GM18870 (cell line): ENCODE data around the gene FLT1.
A peak's percentile ranks its signal among the peaks of the same experiment; 100 is the strongest.

Experiments
- ATAC-seq: cut with Tn5 transposase; IDR thresholded peaks from one replicate; pipeline ENCODE4 v1.9.1; 2021; ENCODE audit warnings: moderate library complexity; ENCODE audit not compliant: unreplicated experiment

The FLT1 gene

DNA sequence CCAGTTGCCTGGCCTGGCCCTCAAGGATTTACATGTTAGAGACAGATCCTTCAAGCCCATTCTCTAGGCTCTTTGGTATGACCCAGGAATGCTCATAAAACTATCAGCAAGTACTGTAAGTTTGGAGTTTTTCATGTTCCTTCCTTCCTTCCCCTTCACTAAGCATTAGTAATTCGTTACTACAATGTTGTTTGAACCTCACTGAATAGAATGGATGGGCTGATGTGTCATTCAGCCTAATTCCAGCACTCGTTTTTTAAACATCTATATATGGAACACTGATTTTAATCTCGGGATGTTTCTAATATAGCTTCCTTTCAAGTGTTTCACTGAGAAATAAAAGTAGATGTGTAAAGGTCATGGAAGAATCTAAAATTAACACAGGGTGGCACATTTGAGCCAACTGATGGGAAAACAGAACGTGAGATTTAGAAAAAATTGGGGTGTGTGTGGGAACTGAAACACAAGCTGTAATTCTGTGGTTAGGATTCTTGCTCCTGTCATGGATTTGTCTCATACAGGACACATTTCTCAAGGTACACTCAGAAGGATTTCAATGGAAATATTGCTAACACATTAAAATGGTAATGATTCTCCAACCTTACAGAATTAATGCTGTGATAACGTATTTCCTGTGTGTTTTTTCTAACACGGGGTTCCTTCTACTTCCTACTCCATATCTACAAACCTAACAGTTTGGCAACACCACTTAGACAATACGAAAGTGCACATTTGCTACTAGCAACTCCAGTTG is 93.4 kb downstream of the FLT1 start:
- peak; percentile 59 for ATAC-seq

- ATAC-seq = no peak
These were observed 98.9 kb downstream of the FLT1 start for GRCh38 chr13:28396053-28396452.

DNA sequence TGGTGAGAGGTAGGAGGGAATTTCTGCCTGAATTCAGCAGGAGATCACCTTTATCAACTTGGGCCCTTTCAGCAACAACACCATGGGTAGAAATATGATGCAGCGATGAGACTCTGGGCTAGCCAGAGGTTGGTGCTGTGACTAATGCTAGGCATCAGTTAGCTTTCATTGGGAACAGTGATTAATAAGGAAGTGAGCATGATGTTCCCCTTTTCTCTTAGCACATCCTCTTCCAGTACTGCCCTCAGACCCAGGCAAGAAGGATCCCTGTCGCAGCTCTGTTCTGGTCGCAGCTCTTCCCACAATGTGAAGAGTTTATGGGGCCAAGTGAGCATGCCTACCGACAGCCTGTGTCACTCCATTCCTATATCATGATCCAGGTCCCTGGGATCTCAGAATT is 100.5 kb downstream of the FLT1 start:
- ATAC-seq = no peak

GRCh38 chr13:28392896-28393505 is 101.9 kb downstream of the FLT1 start:
- no peak for ATAC-seq

- no peak for ATAC-seq
These were observed 102.5 kb downstream of the FLT1 start for GRCh38 chr13:28392428-28392827.

DNA sequence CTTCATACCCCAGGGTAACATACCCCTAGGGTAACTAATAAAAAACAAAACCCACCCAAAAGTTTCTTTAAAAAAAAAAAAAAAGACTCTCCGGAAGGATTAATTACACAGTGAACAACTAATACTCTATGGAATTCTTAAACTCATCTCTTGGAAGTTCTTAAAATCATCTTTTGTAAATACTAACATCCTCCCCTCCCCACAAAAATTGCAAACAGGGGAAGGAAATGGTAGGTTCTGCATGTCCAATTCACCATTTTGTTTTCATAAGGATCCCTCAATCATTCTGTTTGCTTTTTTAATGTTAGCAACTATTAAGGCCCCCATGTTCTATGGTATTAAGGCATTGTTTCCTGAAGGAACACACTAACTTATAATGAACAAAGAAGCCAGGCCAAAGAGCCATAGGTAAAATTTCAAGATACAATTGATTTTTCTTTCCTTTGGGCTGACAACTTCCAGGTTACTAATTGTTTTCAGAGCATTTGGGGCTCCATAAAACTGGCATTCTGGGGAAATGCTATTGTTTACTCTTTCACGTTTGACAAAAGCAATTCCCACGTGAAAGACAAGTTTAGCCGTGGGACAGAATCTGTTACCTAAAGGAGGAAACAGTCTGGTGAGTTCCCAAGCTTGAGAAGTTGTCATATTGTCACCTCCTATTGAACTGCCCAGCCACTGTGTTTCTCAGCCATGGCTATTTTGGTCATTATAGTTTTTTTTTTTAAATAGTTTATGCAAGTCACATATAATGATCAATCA is 107.0 kb downstream of the FLT1 start:
- no peak for ATAC-seq

GRCh38 chr13:28385362-28385761 is 109.6 kb downstream of the FLT1 start:
- ATAC-seq = no peak

DNA sequence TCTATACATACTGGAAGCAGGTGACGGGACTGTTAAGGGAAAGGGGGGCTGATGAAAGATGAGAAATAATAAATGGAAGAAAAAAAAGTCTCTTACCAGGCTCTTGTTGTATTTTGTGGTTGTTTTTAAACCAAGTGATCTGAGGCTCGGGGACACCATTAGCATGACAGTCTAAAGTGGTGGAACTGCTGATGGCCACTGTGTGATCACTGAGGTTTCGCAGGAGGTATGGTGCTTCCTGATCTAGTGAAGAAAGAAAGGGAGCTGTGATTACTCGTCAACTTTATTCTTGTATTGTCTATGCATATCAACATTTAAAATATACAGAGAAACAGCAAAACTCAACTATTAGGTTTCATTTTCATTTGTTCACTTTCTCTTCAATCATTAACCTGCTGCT is 110.1 kb downstream of the FLT1 start:
- no peak for ATAC-seq

DNA sequence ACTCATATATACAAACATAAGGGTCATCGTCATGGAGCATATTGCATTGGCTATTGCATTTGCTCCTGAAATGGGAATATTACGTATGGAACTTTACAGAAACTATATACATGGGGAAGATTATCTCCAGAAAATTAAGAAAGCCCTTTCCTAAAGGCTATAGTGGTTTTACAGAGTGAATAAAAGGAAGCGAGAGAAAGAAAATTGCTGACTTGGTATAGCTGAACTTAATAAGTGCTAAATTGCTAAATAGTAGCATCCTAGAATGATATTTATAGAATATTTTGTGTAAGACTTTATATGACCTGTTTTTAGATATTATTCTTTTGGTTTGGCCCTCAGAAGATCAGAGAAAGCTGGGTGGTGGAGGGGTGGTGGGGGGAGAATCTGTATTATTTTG is 114.6 kb downstream of the FLT1 start:
- no peak for ATAC-seq

DNA sequence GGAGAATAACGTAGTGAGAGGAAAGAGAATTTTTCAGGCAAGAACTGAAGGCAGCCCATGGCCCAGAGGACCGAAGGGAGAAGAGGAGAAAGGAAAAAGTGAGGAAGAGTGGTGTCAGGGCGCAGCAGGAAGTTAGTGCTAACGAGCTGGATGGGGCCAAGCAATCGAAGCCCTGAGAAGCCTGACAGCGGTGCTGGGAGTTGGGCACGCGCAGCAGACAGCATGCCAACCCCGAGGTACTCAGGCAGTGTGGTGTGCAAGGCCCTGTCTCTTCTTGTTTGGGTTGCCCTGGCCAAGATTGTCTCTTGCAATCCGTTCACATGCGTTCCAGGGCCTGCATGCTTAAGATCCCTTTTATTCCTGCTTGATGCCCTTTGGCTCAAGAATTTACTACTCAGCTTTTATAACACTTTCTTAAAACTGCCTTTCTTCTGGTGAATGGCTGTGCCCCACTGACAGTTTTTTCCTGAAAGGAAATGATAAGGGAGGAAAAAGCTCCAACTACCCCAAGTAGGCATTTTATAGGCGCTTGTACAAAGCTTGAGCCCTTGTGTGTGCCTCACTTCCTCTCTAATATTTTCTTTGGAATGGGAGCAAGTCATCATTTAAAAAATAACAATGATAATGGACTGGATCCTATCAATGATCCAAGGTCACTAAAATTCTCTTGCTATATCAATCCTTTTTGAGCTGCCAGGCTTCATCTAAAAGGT is 115.4 kb downstream of the FLT1 start:
- ATAC-seq = no peak

DNA sequence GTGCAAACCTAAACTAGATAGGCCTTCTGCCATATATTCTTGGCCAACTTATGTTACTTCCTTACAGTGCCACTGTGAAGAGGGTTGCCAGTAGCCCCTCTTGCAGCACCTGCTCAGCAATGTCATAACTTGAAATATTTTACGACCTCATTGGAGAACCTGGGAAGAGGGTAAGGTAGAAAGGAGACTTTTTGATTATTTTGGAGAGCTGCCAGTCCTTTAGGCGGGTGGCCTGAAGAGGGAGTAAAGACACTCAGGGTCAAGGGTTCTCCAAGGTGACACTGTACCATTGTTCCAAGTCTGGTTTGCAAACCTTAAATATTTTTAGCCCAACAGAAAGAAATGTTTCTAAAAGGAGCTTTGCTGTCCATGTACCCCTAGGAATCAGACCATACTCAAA is 118.3 kb downstream of the FLT1 start:
- ATAC-seq = no peak

- ATAC-seq = no peak
These were observed 119.5 kb downstream of the FLT1 start for GRCh38 chr13:28375250-28375930.

GRCh38 chr13:28373810-28374209 is 121.1 kb downstream of the FLT1 start:
- ATAC-seq = no peak

DNA sequence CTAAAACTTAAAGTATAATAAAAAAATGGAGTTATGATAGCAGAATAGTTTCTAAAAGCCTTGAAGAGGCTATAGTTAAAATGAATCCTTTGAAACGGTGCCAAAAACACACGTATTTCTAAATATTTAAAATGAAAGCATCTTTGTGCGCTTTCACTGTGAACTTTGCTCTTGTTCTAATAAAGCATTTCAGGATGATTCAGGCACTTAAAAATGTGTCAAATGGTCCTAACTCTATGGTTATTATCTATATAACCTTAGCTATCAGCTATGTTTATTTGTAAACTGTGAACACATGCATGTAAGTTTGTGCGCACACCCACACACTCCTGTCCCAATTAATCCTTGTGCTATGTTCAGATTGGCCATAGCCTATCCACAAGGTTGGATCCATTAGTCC is 124.5 kb downstream of the FLT1 start:
- ATAC-seq = no peak

DNA sequence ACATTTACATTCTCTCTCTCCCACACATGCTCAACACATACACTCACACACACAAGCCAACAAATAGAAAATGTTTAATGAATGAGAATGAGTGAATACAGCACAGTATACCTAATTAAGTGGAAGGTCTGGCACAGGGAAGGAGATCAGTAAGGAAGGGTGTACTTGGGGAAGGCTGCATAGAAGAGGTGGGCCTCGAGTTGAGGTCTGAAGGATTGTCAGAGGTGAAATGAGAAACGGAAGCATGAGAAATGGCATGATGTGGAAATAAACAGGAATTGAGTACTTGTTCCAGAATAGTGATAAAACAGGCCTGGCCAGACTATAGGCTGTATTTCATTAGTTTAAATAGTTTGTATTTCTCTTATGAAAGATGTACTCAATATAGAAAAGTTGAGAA is 136.2 kb downstream of the FLT1 start:
- ATAC-seq = no peak

DNA sequence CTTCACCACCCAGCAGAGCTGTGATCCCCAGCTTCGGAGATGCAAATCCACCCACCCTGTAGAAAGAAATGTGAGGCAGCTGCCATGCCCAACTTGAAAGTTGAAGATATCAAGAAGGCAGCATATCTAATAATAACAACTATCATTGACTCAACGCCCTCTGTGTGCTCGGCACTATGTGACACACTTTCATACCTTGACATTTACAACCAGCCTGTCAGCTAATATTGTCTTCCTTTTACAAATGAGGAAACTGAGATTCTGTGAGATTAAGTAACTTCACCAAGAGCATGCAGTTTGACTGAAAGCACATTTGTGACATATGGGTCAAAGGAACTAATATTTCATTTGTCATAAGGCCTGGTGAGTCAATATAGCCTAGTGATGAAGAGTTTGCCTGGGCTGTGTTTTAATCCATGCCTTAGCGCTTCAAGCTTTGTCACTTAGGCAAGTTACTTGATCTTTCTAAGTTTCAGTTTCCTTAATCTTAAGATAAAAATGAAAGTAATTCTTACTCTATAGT is 137.0 kb downstream of the FLT1 start:
- no peak for ATAC-seq

DNA sequence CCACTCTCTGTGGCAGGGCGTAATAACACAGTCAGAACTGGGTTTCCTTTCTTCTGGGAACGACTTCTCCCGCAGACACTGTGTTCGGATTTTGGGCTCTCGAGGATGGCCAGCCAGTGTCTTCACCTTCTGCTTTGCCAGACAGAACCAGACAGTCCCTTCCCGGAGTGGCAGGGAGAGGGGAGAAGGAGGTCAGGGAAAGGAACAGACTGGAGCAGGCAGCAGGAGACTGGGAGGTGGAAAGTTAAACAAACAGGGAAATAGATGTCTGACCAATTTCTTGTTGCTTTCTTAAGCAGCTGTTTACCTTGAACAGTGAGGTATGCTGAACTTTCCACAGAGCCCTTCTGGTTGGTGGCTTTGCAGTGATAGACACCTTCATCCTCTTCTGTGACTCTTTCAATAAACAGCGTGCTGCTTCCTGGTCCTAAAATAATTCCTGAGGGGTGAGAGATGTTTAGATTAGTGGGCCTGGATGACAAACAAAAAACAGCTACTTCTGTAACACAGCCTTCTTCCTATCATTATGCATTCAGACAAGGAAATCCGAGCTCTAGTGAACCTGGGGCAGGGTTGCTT is 137.6 kb downstream of the FLT1 start:
- no peak for ATAC-seq

GRCh38 chr13:28356561-28357021 is 138.3 kb downstream of the FLT1 start:
- ATAC-seq = no peak

- no peak for ATAC-seq
These were observed 139.0 kb downstream of the FLT1 start for GRCh38 chr13:28355822-28356371.
